ENCODE data around the gene LRIT2. TPM values are rescaled to one million over a fixed set of nuclear protein-coding genes. Genes with fewer than 3 reads are reported as not detected.

LRIT2 gene
- polyA plus RNA-seq, 1 donor = not detected

- Histone ChIP-seq H3K36me3 (ENCODE audit: control insufficient read depth, insufficient read depth, low read length) (no peaks in the 10 kb centered on the region), H3K27ac (ENCODE audit: low read length) (no peak within 1 kb of the TSS), H3K9me3 (ENCODE audit: control insufficient read depth, low read depth, low read length) (no peaks in the 10 kb centered on the region), H3K27me3 (ENCODE audit: control insufficient read depth, insufficient read depth, low read length) (peaks cover 17% of the 10 kb centered on the region), H3K4me3 (ENCODE audit: low read length) (no peak within 1 kb of the TSS), H3K4me1 (ENCODE audit: control insufficient read depth, insufficient read depth, low read length) (no peaks in the 10 kb centered on the region)
- DNase-seq = no peak
- no CpG with 5 or more reads among the region's 13 CpGs for WGBS (ENCODE audit: insufficient coverage, low lambda C conversion rate)
Observed at GRCh38 chr10:84241185-84241790, 15.9 kb upstream of the LRIT2 start, which contains the start of gene LRIT1. Gene LRIT1 (minus strand): TSS chr10:84241546. CDS start chr10:84241439, 107 bp downstream.

DNA sequence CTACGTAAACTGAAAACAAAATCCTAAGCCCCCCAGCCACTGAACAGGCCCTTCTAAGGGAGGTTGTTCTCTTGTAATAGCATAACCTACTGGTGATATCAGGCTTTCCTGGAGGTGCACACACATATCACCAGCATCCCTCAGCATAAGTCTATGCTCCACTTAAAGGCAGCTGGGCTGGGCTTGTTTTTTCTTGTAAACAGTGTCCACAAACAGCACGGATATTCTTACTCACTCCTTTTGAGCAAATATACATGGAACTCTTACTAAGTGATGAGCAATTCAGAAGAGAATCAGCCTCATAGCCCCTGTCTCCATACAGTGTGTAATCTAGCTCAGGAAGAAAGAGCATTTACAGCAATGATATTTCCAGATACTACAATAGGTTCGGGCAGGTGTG, 13.6 kb upstream of the LRIT2 start:
- WGBS (ENCODE audit: insufficient coverage, low lambda C conversion rate) = no CpG with 5 or more reads among the region's 3 CpGs
- Histone ChIP-seq H3K27ac (ENCODE audit: low read length) (no peak overlapping the region), H3K36me3 (ENCODE audit: control insufficient read depth, insufficient read depth, low read length) (no peaks in the 10 kb centered on the region), H3K9me3 (ENCODE audit: control insufficient read depth, low read depth, low read length) (no peaks in the 10 kb centered on the region), H3K4me3 (ENCODE audit: low read length) (no peak overlapping the region), H3K4me1 (ENCODE audit: control insufficient read depth, insufficient read depth, low read length) (no peaks in the 10 kb centered on the region), H3K27me3 (ENCODE audit: control insufficient read depth, insufficient read depth, low read length) (peaks cover 16% of the 10 kb centered on the region)
- DNase-seq = no peak

GRCh38 chr10:84237199-84238051, 12.1 kb upstream of the LRIT2 start:
- Histone ChIP-seq H3K27ac (ENCODE audit: low read length) (no peak overlapping the region), H3K36me3 (ENCODE audit: control insufficient read depth, insufficient read depth, low read length) (no peaks in the 10 kb centered on the region), H3K9me3 (ENCODE audit: control insufficient read depth, low read depth, low read length) (no peaks in the 10 kb centered on the region), H3K4me3 (ENCODE audit: low read length) (no peak overlapping the region), H3K4me1 (ENCODE audit: control insufficient read depth, insufficient read depth, low read length) (no peaks in the 10 kb centered on the region), H3K27me3 (ENCODE audit: control insufficient read depth, insufficient read depth, low read length) (peaks cover 16% of the 10 kb centered on the region)
- DNase-seq = no peak
- 100% methylated on average over 1 of the region's 52 CpGs for WGBS (ENCODE audit: insufficient coverage, low lambda C conversion rate)

- H3K36me3 ChIP-seq (ENCODE audit: control insufficient read depth, insufficient read depth, low read length) = no peaks in the 10 kb centered on the region
- no CpG with 5 or more reads among the region's 6 CpGs for WGBS (ENCODE audit: insufficient coverage, low lambda C conversion rate)
- no peak overlapping the region for H3K27ac ChIP-seq (ENCODE audit: low read length)
- no peaks in the 10 kb centered on the region for H3K4me1 ChIP-seq (ENCODE audit: control insufficient read depth, insufficient read depth, low read length)
- H3K9me3 ChIP-seq (ENCODE audit: control insufficient read depth, low read depth, low read length) = no peaks in the 10 kb centered on the region
- no peak overlapping the region for H3K4me3 ChIP-seq (ENCODE audit: low read length)
- H3K27me3 ChIP-seq (ENCODE audit: control insufficient read depth, insufficient read depth, low read length) = peaks cover 16% of the 10 kb centered on the region
- DNase-seq = no peak
Observed at GRCh38 chr10:84236807-84237198, 11.5 kb upstream of the LRIT2 start.

- WGBS (ENCODE audit: insufficient coverage, low lambda C conversion rate) = no CpG with 5 or more reads among the region's 4 CpGs
- Histone ChIP-seq H3K4me3 (ENCODE audit: low read length) (no peak overlapping the region), H3K4me1 (ENCODE audit: control insufficient read depth, insufficient read depth, low read length) (no peaks in the 10 kb centered on the region), H3K27me3 (ENCODE audit: control insufficient read depth, insufficient read depth, low read length) (peaks cover 16% of the 10 kb centered on the region), H3K36me3 (ENCODE audit: control insufficient read depth, insufficient read depth, low read length) (no peaks in the 10 kb centered on the region), H3K9me3 (ENCODE audit: control insufficient read depth, low read depth, low read length) (no peaks in the 10 kb centered on the region), H3K27ac (ENCODE audit: low read length) (no peak overlapping the region)
- DNase-seq = no peak
Observed at GRCh38 chr10:84235096-84235495, 9.8 kb upstream of the LRIT2 start.

DNA sequence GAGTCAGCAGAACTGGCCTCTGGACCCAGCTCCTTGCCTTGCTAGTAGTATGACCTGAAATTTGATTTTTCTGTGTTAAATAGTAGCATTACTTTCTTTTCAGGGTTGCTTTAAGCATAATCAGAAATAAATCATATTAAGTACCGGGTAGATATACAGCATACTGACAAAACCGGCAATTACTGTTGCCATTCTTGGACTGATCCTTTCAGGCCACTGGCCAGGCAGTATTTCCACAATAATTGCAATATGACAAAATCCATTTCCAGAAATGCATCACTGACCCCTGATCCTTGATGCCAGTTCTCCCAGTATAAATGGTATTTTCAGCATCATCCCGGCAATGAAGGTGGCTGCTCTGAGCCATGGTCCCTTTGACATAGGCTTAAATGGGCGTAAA, 9.1 kb upstream of the LRIT2 start:
- peaks cover 14% of the 10 kb centered on the region for H3K27me3 ChIP-seq (ENCODE audit: control insufficient read depth, insufficient read depth, low read length)
- no peaks in the 10 kb centered on the region for H3K9me3 ChIP-seq (ENCODE audit: control insufficient read depth, low read depth, low read length)
- no peaks in the 10 kb centered on the region for H3K4me1 ChIP-seq (ENCODE audit: control insufficient read depth, insufficient read depth, low read length)
- no peak overlapping the region for H3K4me3 ChIP-seq (ENCODE audit: low read length)
- no peak for DNase-seq
- WGBS (ENCODE audit: insufficient coverage, low lambda C conversion rate) = no CpG with 5 or more reads among the region's 4 CpGs
- no peaks in the 10 kb centered on the region for H3K36me3 ChIP-seq (ENCODE audit: control insufficient read depth, insufficient read depth, low read length)
- H3K27ac ChIP-seq (ENCODE audit: low read length) = no peak overlapping the region

DNA sequence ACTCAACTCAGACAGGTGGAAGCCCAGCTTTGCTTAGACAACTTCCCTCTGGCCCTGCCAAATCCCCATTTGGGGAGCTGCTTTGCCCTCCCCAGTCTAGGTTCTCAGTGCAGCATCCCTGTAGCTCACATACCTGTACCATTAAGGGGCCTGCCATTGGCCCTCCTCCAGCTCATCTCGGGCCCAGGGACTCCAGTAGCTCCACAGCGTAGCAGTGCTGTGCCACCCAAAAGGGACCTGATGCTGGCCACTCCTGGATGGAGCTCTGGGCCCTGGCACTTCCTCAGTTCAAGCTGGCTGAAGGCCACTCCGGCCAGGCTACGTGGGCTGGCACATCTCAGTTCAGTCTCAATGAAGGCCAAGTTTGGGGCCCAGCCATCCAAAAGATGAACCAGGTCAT, 8.6 kb upstream of the LRIT2 start:
- WGBS (ENCODE audit: insufficient coverage, low lambda C conversion rate) = no CpG with 5 or more reads among the region's 4 CpGs
- peaks cover 14% of the 10 kb centered on the region for H3K27me3 ChIP-seq (ENCODE audit: control insufficient read depth, insufficient read depth, low read length)
- no peak overlapping the region for H3K27ac ChIP-seq (ENCODE audit: low read length)
- no peaks in the 10 kb centered on the region for H3K9me3 ChIP-seq (ENCODE audit: control insufficient read depth, low read depth, low read length)
- no peaks in the 10 kb centered on the region for H3K36me3 ChIP-seq (ENCODE audit: control insufficient read depth, insufficient read depth, low read length)
- H3K4me1 ChIP-seq (ENCODE audit: control insufficient read depth, insufficient read depth, low read length) = no peaks in the 10 kb centered on the region
- DNase-seq = no peak
- no peak overlapping the region for H3K4me3 ChIP-seq (ENCODE audit: low read length)

DNA sequence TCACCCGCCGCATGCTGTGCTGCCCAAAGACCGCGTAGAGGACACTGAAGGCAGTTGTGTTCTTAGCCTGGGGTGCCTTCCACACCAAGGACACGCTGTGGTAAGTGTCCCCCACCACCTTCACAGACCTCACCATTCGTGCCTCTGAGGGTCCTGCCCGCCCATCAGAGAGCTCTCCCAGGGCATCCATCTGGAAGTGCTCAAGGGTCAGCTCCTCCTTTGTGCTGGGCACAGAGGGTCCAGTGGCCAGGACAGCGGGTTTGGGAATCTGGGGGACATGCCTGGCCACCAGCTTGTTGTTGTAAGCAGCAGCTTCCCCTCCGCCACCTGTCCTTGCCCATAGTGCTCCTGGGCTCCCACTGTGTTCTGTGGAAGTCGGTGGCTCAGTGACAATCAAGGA, 7.0 kb upstream of the LRIT2 start:
- peaks cover 10% of the 10 kb centered on the region for H3K27me3 ChIP-seq (ENCODE audit: control insufficient read depth, insufficient read depth, low read length)
- no peaks in the 10 kb centered on the region for H3K9me3 ChIP-seq (ENCODE audit: control insufficient read depth, low read depth, low read length)
- H3K4me1 ChIP-seq (ENCODE audit: control insufficient read depth, insufficient read depth, low read length) = no peaks in the 10 kb centered on the region
- H3K36me3 ChIP-seq (ENCODE audit: control insufficient read depth, insufficient read depth, low read length) = no peaks in the 10 kb centered on the region
- WGBS (ENCODE audit: insufficient coverage, low lambda C conversion rate) = no CpG with 5 or more reads among the region's 10 CpGs
- H3K27ac ChIP-seq (ENCODE audit: low read length) = no peak overlapping the region
- DNase-seq = no peak
- H3K4me3 ChIP-seq (ENCODE audit: low read length) = no peak overlapping the region

DNA sequence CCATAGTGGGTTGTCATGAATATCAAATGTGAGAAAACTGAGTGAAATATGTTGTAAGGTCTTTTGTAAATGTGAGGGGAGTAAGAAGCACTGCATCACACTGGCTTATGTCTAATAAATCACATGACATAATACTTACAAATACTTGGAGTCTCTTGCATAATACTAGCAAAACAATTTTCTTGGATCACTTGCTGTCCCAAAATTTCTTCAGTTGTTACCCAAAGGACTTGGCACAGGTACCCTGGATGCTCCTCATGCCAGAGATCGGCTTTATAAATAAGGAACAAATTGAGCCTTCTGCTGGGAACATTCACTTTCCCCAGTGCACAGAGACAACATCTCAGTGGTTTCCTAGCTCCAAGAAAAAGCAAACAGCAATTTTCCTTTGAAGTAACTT, 5.0 kb upstream of the LRIT2 start:
- Histone ChIP-seq H3K4me1 (ENCODE audit: control insufficient read depth, insufficient read depth, low read length) (no peaks in the 10 kb centered on the region), H3K27ac (ENCODE audit: low read length) (no peak overlapping the region), H3K36me3 (ENCODE audit: control insufficient read depth, insufficient read depth, low read length) (no peaks in the 10 kb centered on the region), H3K4me3 (ENCODE audit: low read length) (no peak overlapping the region), H3K27me3 (ENCODE audit: control insufficient read depth, insufficient read depth, low read length) (peaks cover 2% of the 10 kb centered on the region), H3K9me3 (ENCODE audit: control insufficient read depth, low read depth, low read length) (no peaks in the 10 kb centered on the region)
- no peak for DNase-seq
- WGBS (ENCODE audit: insufficient coverage, low lambda C conversion rate) = no CpG with 5 or more reads among the region's 1 CpG

DNA sequence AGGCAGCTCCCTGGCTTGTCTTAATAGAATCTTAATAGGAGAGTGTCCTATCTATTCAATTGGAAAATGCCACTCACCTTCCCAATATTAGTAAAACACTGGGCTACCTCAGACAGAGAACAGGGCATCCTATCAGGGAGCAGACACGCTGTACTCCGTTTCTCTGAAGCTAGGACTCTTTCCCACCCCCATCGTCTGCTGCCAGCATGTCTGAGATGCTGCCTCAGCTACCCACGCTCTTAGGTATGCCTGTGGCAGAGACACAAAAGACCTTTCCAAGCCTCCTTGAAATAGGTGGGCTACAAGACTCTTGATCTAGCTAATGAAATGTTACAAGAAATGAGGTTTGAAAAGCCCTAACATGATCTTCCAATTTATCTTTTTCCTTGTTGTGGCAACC, 2.5 kb upstream of the LRIT2 start:
- no peak for DNase-seq
- H3K27ac ChIP-seq (ENCODE audit: low read length) = no peak overlapping the region
- H3K27me3 ChIP-seq (ENCODE audit: control insufficient read depth, insufficient read depth, low read length) = no peaks in the 10 kb centered on the region
- no peak overlapping the region for H3K4me3 ChIP-seq (ENCODE audit: low read length)
- H3K36me3 ChIP-seq (ENCODE audit: control insufficient read depth, insufficient read depth, low read length) = no peaks in the 10 kb centered on the region
- no peaks in the 10 kb centered on the region for H3K9me3 ChIP-seq (ENCODE audit: control insufficient read depth, low read depth, low read length)
- no peaks in the 10 kb centered on the region for H3K4me1 ChIP-seq (ENCODE audit: control insufficient read depth, insufficient read depth, low read length)
- no CpG with 5 or more reads among the region's 4 CpGs for WGBS (ENCODE audit: insufficient coverage, low lambda C conversion rate)
